HepG2 (cell line): ENCODE measurements around the gene BBIP1. TPM values are rescaled to one million over a fixed set of nuclear protein-coding genes. Genes with fewer than 3 reads are reported as not detected.

Experiments used
- FOSL2 ChIP-seq: sonication (generic); formaldehyde crosslinking; IDR thresholded peaks from 2 replicates; pipeline ENCODE4 v1.4.0; 2020; ENCODE audit warnings: missing genetic modification reagents
- HMG20B ChIP-seq: conservative IDR thresholded peaks from 2 replicates; pipeline ENCODE4 v1.6.1; 2016; ENCODE audit warnings: missing genetic modification reagents, missing compliant biosample characterization
- HNRNPH1 ChIP-seq: fragments of 200-400 bp; formaldehyde crosslinking; optimal IDR thresholded peaks from 2 replicates; pipeline ENCODE3; 2017; ENCODE audit warnings: mild to moderate bottlenecking, low read depth, low read length
- KLF12 ChIP-seq: sonication (generic); formaldehyde crosslinking; IDR thresholded peaks from 2 replicates; pipeline ENCODE4 v1.4.0; 2020; ENCODE audit warnings: missing genetic modification reagents, borderline replicate concordance
- MTA3 ChIP-seq: sonication (generic); formaldehyde crosslinking; IDR thresholded peaks from 2 replicates; pipeline ENCODE4 v1.4.0; 2020; ENCODE audit warnings: missing genetic modification reagents
- NFE2L1 ChIP-seq: sonication (generic); formaldehyde crosslinking; IDR thresholded peaks from 2 replicates; pipeline ENCODE4 v1.4.0; 2020; ENCODE audit warnings: missing genetic modification reagents, mild to moderate bottlenecking, borderline replicate concordance
- SAFB2 ChIP-seq: sonication (generic); formaldehyde crosslinking; IDR thresholded peaks from 2 replicates; pipeline ENCODE4 v1.5.1; 2020; ENCODE audit warnings: missing genetic modification reagents, low read depth, mild to moderate bottlenecking, borderline replicate concordance
- SIN3B ChIP-seq: fragments of 150-350 bp; IDR thresholded peaks from 2 replicates; pipeline ENCODE4 v1.6.1; 2014; ENCODE audit warnings: low read length
- SOX5 ChIP-seq: IDR thresholded peaks from 2 replicates; pipeline ENCODE4 v1.6.1; 2016; ENCODE audit warnings: borderline replicate concordance
- TARDBP ChIP-seq: sonication (generic); formaldehyde crosslinking; IDR thresholded peaks from 2 replicates; pipeline ENCODE4 v1.8.0; 2022; ENCODE audit warnings: mild to moderate bottlenecking, missing genetic modification reagents
- ZBTB21 ChIP-seq: sonication (generic); formaldehyde crosslinking; IDR thresholded peaks from 2 replicates; pipeline ENCODE4 v1.4.0; 2020; ENCODE audit warnings: missing genetic modification reagents
- ZBTB44 ChIP-seq: sonication (generic); formaldehyde crosslinking; IDR thresholded peaks from 2 replicates; pipeline ENCODE4 v1.4.0; 2020; ENCODE audit warnings: missing genetic modification reagents
- ZFX ChIP-seq: sonication (generic); formaldehyde crosslinking; IDR thresholded peaks from 2 replicates; pipeline ENCODE4 v1.4.0; 2020; ENCODE audit warnings: mild to moderate bottlenecking, low read depth, missing genetic modification reagents, moderate library complexity
- ZNF501 ChIP-seq: sonication (generic); formaldehyde crosslinking; IDR thresholded peaks from 2 replicates; pipeline ENCODE4 v1.5.1; 2020; ENCODE audit warnings: mild to moderate bottlenecking, moderate library complexity, missing genetic modification reagents
- ZNF703 ChIP-seq: sonication (generic); formaldehyde crosslinking; IDR thresholded peaks from 2 replicates; pipeline ENCODE4 v1.5.1; 2020; ENCODE audit warnings: missing genetic modification reagents, mild to moderate bottlenecking, moderate library complexity, borderline replicate concordance
- ZNF740 ChIP-seq: sonication (generic); formaldehyde crosslinking; IDR thresholded peaks from 2 replicates; pipeline ENCODE4 v1.4.0; 2020; ENCODE audit warnings: missing genetic modification reagents
- polyA plus RNA-seq, 8 experiments: library from polyadenylated mRNA; depleted of rRNA in 3 of 8; stranded (reverse) in 7 of 8; unstranded in 1 of 8; fragments of >200 nt; fragmentation: Illumina TruSeq in 4 of 8; extraction: Trizol in 4 of 8; gene quantifications; 2 replicates each; pipeline versions ENCODE4 v1.2.1 to v1.2.3, GENCODE V29; 2011 to 2016; ENCODE audit warnings: low read depth in 4 of 8, missing spikeins in 1 of 8, mixed read lengths in 1 of 8; ENCODE audit not compliant: insufficient read depth in 1 of 8
- total RNA-seq, 5 experiments: library from RNA; depleted of rRNA; stranded (reverse); fragments of >200 nt; fragmentation: Illumina TruSeq; extraction: Trizol; gene quantifications; 2 replicates each; pipeline ENCODE4 v1.2.3, GENCODE V29; 2016; ENCODE audit warnings: low read depth in 1 of 5
- TF ChIP-seq, protein P1 (sequence below): sonication (generic); formaldehyde crosslinking; IDR thresholded peaks from 2 replicates; pipeline ENCODE4 v1.5.0; 2020; ENCODE audit warnings: mild to moderate bottlenecking, missing genetic modification reagents, borderline replicate concordance
- TF ChIP-seq, protein P2 (sequence below), 2 experiments: fragments of 450-650 bp in 1 of 2; sonication (generic) in 1 of 2; formaldehyde crosslinking; IDR thresholded peaks; 2 replicates each; pipeline versions ENCODE4 v1.5.0 to v1.8.0; 2020 to 2022; ENCODE audit warnings: mild to moderate bottlenecking in 1 of 2, missing genetic modification reagents in 1 of 2

Gene BBIP1
- total and polyA plus RNA-seq, 2 of the 13 experiments (the other 11 are each of a cell fraction or from before 2014, with no cell fraction given), result 18.3 to 24.1 TPM

DNA sequence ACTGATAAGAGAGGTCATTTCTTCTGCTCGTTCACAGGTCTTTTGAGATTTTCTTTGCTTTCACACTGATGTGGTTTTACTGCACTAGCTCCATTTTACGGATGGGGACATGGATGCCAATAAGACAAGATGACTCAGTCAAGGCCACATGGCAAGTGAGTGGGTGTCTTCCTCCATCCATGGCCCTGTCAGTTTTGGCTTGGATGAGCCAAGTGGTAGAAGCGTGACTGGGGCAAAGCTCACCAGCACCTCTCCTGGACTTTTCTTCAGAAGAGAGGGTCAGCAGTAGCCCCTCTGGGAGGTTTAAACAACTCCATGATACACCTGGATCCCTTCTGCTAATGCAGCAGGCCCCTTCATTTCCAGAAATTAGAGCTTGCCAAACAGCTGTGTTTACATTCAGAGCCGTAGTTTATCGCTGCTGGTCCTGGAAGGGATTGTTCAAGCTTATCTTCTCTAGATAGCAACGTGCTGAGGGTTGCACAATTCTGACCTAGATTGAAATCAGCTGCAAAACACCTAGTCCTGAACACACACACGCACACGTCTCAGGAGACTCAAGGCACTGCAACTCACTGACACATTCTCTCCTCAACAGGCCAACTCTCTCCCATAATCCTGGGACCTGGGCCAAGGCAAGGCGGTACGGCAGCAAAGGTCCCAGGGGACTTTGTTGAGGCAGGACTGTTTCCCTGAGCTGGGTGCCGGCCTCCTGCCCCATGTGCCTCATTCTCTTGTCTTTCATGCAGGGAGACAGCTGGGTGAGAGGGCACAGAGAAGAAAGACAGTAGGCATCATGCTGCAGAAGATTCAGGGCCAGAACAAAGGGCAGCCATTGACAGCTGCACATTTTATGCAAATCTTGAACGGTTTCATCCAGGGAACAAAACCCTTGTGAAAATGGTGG, 61.5 kb downstream of the BBIP1 start (continued):
- TF ChIP-seq, protein P1, sequence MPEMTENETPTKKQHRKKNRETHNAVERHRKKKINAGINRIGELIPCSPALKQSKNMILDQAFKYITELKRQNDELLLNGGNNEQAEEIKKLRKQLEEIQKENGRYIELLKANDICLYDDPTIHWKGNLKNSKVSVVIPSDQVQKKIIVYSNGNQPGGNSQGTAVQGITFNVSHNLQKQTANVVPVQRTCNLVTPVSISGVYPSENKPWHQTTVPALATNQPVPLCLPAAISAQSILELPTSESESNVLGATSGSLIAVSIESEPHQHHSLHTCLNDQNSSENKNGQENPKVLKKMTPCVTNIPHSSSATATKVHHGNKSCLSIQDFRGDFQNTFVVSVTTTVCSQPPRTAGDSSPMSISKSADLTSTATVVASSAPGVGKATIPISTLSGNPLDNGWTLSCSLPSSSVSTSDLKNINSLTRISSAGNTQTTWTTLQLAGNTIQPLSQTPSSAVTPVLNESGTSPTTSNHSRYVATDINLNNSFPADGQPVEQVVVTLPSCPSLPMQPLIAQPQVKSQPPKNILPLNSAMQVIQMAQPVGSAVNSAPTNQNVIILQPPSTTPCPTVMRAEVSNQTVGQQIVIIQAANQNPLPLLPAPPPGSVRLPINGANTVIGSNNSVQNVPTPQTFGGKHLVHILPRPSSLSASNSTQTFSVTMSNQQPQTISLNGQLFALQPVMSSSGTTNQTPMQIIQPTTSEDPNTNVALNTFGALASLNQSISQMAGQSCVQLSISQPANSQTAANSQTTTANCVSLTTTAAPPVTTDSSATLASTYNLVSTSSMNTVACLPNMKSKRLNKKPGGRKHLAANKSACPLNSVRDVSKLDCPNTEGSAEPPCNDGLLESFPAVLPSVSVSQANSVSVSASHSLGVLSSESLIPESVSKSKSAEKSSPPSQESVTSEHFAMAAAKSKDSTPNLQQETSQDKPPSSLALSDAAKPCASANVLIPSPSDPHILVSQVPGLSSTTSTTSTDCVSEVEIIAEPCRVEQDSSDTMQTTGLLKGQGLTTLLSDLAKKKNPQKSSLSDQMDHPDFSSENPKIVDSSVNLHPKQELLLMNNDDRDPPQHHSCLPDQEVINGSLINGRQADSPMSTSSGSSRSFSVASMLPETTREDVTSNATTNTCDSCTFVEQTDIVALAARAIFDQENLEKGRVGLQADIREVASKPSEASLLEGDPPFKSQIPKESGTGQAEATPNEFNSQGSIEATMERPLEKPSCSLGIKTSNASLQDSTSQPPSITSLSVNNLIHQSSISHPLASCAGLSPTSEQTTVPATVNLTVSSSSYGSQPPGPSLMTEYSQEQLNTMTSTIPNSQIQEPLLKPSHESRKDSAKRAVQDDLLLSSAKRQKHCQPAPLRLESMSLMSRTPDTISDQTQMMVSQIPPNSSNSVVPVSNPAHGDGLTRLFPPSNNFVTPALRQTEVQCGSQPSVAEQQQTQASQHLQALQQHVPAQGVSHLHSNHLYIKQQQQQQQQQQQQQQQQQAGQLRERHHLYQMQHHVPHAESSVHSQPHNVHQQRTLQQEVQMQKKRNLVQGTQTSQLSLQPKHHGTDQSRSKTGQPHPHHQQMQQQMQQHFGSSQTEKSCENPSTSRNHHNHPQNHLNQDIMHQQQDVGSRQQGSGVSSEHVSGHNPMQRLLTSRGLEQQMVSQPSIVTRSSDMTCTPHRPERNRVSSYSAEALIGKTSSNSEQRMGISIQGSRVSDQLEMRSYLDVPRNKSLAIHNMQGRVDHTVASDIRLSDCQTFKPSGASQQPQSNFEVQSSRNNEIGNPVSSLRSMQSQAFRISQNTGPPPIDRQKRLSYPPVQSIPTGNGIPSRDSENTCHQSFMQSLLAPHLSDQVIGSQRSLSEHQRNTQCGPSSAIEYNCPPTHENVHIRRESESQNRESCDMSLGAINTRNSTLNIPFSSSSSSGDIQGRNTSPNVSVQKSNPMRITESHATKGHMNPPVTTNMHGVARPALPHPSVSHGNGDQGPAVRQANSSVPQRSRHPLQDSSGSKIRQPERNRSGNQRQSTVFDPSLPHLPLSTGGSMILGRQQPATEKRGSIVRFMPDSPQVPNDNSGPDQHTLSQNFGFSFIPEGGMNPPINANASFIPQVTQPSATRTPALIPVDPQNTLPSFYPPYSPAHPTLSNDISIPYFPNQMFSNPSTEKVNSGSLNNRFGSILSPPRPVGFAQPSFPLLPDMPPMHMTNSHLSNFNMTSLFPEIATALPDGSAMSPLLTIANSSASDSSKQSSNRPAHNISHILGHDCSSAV (CRISPR knock-in tag), result no peak
- TF ChIP-seq ZBTB21 (CRISPR knock-in tag), result no peak
- no peak for TF ChIP-seq ZNF740 (CRISPR knock-in tag)
- TF ChIP-seq ZNF501, result 0 out of 2 replicates have a peak, but pooled peaks have one; percentile 15
- TF ChIP-seq, protein P2, sequence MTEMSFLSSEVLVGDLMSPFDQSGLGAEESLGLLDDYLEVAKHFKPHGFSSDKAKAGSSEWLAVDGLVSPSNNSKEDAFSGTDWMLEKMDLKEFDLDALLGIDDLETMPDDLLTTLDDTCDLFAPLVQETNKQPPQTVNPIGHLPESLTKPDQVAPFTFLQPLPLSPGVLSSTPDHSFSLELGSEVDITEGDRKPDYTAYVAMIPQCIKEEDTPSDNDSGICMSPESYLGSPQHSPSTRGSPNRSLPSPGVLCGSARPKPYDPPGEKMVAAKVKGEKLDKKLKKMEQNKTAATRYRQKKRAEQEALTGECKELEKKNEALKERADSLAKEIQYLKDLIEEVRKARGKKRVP (CRISPR knock-in tag; IDR thresholded peaks at IDR 0.05), result peak in 1 of 2 experiments; percentile 51; a peak in 1 of 4 replicates
- no peak for TF ChIP-seq NFE2L1 (CRISPR knock-in tag)
- peak; percentile 80 for TF ChIP-seq SOX5
- no peak for TF ChIP-seq KLF12
- TF ChIP-seq ZNF703 (CRISPR knock-in tag), result no peak
- peak; percentile 77; the same call in 1 of the 2 replicates for TF ChIP-seq TARDBP (CRISPR knock-in tag)
- peak; percentile 74 for TF ChIP-seq FOSL2 (CRISPR knock-in tag)
- TF ChIP-seq HNRNPH1, result no peak
- no peak for TF ChIP-seq SIN3B
- no peak for TF ChIP-seq SAFB2
- no peak for TF ChIP-seq ZBTB44 (CRISPR knock-in tag)
- peak; percentile 43; the same call in 1 of the 2 replicates for TF ChIP-seq ZFX (CRISPR knock-in tag)
- no peak for TF ChIP-seq MTA3 (CRISPR knock-in tag)
- TF ChIP-seq HMG20B (CRISPR knock-in tag), result peak; percentile 79; the same call in 1 of the 2 replicates
